ENCODE results near the gene LSM12.
"Not testable (repeated sequence)": the region's sequence is repeated elsewhere in the genome, so short reads cannot be mapped to it uniquely, and the experiment has no call there.

LSM12 gene

DNA sequence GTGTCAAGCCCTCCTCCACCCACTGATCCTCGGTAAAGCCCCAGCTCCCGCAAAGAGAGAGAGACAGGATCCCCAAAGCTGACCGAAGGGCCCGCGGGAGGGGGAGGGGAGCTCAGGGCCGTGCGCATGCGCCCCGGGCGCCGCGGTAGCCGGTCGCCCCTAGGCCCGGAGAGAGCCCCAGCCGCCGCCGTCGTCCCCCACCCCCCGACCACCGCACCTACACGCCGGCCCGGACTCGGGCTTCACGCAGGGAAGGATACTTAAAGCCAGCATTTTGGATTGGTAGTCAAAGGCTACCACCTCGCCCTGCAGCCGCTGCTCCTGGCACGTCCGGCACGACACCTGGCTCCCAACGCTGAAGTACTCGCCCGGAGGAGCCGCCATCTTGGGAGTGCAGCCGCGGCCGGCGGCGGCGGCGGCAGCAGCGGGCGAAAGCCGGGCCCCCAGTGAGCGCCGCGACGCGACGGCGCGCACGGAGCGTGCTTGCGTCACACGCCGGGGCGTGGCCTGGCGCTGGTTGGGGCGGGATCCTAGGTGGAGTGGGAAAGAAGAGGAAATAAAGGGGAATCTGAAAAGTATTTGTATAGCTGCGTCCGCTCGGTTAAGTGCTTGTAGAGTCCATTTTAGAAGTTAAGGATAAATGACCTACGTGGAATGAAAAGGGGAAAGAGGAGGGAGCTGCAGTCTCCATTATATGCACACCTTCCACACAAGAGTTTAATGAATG is at the start of gene LSM12:
Gene LSM12, minus strand, starts transcription at position 468 of the 727 bp plus-strand sequence. Its CDS starts 84 bp downstream, at position 384.
- DNase-seq: peak; percentile 96 to 98 (median 97)

DNA sequence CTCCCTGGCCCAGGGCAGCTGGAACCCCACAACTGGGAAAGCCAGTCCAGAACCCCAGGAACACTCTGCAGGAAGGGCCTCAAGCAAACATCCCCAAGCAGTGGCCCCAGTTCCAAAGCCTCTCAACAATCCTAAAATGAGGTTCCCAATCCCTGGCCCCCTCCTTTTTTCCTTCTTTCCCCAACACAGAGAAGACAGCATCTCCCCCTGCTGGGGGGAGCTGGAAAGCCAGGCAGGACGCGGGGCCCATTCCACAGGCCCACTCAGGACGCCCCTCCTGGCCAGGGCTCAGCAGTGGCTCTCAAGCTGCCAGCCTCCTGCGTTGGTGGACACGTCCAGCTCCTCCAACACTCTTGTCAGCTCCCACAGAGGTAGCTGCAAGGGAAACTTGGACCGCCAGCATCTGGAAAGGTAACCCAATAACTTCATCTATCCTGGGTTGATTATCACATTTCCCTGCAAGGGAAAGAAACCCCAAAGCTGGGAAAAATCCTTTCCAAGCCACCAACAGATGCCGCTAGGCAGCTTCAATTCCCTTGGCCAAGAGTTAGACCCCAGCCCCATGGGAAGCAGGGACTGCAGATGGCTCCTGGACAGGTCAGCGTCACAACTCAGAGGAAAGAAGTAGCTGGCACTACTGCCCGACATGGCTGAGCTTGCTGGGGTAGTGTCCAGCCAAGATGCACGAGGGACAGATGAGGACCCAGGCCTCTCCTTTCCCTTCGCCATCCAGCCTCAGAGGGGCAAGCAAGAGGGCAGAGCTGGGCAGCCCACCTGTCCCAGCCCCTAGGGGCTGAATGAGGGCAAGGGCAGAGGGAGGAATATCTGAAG is 49.3 kb upstream of the LSM12 start:
- DNase-seq: peak; percentile 57 to 73 (median 57)

DNA sequence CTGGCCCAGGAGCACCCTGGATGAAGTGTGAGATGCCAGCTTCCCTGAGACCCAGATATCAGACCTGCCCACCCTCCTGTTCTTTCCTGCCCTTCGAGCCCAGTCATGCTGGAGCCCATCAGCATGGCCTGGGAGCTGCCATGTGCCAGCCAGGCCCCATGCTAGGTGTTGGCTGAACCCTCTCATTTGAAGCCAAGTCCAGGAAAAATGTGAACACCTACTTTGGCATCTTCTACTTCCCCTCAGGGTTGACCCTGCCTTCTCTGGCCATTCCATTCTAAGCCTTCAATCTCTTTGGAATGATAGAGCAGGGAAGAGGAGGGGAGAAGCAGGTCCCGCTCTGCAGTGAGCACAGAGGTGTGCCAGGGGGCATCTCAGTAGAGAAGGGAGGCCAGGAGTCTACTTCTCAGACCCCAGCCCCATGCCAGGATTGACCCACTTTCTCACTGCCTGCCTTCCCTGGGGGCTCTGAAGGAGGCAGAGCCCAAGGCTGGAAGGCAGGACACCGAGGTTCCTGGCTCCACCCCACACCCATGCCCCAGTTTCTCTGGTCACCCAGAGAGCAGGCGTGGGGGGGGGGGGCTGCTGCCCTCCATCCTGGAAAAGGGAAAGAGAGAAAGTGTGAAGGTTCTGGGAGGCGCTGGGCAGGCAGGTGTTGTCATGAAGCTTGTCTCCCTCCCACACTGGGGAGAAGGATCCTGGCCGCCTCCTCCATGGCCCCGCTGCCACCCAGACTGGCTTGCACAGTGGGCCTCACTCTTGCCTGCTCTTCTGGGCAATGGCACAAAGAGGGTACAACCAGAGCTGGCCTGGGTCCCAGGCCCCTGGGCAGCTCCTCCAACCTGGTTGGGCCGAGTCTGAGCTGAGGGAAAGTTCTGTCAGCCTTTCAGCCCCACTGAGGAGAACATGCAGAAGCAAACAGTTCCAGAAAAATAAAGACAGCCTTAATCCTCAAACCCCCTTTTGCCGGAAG is 47.7 kb upstream of the LSM12 start:
- no peak for DNase-seq

DNA sequence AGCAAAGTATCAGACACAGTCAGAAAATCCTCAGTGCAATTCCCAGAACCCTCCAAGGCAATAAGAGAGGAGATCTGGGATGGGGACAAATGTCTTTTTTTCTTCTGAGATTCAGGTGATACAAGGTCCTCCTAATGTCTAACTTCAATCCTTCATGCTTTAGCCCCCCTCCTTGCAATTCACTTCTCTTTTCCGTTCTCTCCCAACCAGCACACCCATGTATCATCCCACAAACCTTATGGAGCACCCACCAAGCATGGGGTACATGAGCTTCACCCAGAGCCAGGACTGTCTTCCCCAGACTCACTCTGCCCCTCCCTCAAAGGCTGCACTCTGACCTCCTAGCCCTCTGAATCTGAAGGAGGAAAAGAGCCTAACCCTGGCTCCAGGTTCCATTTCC is 46.9 kb upstream of the LSM12 start:
- no peak for DNase-seq

DNA sequence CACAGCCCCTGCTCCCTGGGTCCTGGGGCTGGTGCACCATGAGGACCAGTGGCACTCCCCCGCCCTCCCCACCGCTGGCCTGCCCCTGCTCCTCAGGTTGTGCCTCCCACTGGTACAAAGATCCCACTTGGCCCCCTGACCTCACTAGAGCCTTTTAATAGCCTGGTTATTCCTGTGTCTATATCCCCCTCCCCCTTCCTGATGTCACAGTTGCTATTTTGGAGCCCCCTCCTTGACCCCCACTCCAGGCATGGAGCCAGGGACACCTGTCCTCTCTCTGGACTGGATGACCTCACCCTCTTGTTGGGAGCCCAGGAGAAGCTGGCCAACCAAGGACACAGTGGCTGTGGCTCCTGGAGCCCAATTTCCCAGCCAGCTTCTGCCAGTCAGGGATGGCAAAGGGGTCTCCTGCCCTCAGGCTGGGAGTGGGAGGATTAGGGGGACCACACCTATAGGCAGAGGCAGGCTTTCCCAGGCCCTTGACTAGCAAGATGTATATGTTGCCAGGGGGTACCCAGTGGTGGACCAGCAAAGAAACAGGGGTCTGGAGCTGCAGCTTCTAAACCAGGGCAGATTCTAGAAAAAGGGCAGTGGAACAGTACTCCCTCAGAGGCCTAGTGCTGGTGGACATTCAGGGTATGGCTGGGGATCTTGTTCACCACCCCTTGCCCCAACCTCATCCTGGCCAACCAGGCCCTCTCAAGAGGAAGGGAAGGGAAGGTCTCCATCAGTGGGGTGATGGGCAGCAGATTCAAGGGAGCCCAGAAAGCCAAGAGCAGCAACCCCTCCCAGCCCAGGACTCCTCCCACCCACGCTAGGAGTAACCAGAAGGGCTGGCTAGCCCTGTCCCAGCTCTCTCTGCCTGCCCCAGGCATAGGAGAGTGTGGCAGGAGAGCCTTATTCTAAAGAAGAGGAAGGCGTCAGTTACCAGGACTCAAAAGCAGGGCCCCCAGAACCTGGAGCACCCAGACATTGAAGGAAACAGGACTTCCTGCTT is 46.1 kb upstream of the LSM12 start:
- DNase-seq: no peak

DNA sequence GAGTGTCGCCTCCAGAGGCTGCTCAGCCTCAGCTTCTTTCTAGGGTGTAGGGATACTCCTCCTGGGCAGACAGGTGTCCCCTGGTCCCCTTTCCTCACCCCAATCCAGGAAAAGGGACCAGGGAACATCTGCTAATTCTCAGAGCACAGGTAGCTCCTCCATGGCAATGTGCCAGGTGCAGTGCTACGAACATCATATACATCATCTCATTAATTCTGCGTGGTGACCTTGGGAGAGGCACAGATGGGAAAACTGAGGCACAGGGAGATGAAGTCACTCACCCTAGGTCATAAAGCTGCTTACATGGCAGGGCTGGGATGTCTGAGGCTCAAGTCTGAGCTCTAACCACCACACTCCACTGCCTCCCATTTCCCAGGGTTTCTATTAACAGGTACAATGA is 45.3 kb upstream of the LSM12 start:
- DNase-seq: no peak

DNA sequence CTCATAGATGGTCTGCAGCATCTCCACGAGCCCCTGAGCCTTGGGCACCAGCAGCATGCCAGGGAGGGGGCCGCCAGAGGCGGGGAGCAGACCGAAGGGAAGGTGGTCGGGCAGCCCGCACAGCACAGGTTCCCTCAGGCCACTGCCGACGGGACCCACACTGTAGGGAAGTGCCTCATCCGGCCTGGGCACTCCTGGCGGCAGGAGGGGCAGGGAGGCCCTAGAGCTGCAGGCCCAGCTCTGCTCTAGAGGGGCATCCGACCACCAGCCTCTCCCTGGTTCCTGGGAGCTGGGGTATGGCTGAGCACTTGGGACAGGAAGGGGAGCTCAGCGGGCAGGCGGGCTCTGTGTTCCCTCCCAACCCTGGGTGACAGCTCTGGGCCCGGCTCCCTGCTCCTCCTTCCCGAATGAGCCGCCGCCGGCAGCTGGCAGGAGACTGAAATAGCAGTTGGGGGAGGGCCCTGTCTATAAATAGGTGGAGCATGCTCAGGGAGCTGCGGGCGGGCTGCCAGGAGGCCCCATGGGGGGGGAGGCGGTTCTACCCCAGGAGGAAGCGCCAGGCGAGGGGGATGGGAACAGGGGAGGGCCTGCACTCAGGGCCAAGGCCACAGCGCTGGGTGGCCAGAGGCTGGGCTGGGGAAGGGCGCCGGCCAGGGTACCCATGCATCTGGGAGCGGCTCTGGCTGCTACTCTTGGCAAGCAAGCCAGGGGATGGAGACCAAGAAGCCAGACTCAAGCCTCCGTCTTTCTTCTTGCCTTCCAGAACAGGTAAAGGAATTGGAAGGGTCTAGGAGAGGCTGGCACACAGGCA is 44.6 kb upstream of the LSM12 start:
- peak; percentile 82 to 91 (median 84) for DNase-seq

DNA sequence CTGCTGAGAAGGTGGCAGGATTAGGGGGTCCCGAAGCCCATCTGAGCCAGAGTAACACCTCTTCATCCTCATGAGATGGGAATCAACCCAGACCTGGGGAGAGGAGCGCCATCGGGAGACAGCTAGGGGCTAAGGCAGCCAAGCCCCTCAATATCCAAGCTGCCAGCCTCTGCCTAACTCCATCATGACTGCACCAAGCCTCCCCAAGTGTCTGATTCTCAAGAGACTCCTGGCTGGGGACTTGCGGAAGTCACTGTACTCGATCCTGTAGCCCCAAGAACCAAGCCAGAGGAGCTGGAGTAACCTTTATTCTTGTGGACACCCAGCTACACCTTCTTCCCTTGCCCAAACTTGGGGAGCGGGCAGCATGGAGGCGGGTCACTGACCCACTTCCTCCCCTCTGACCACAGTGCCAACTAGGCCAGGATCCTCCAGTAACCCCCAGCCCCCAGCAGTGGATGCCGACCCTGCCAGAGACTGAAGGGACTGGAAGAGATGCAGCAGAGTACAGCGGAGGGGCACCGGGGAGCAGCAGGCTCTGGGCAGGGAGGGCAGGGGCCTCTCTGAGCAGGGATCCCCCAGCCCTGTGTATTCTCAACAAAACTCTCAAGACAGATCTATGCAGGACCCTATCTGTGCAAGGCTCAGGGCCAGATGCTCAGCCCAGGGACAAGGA is 43.7 kb upstream of the LSM12 start:
- no peak for DNase-seq

DNA sequence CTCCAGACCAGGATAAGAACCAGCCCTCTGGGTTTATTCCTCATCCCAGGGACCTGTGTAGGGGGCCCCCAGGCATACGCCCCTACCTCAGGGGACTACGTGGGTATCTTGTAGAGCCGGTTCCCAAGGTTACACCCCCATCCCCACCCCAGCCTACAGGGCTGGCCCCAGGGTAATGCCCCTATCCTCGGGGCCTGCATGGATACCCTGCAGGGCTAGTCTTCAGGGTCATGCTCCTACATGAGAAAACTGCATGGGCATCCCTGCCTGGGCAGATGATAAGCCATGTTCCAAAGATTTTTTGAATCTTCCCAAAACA is 42.8 kb upstream of the LSM12 start:
- DNase-seq: no peak

- no peak for DNase-seq
Observed at GRCh38 chr17:44108440-44109311, 42.2 kb upstream of the LSM12 start.

GRCh38 chr17:44106801-44107200 is 40.3 kb upstream of the LSM12 start:
- DNase-seq: no peak

DNA sequence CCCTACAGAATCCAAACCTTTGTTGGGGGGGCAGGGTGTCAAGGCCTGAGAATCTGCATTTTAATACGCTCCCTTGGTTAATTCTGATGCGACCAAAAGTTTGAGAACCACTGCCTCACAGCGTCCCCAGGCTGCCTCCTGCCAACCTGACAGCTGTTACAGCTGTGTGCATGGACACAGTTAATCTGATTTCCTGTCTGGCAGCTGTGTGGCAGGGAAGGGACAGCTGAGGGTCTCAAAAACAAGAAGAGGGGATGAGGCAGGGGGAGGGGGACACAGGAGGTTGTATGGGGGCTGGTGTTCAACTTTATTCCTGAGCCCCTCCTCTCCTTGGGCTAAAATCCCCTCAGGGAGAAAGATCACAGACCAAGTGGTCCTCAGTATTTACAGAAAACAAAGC is 39.5 kb upstream of the LSM12 start:
- DNase-seq: no peak

- no peak for DNase-seq
Observed at GRCh38 chr17:44105483-44105882, 39.0 kb upstream of the LSM12 start.

- DNase-seq: no peak
Observed at GRCh38 chr17:44102849-44103622, 36.6 kb upstream of the LSM12 start.

DNA sequence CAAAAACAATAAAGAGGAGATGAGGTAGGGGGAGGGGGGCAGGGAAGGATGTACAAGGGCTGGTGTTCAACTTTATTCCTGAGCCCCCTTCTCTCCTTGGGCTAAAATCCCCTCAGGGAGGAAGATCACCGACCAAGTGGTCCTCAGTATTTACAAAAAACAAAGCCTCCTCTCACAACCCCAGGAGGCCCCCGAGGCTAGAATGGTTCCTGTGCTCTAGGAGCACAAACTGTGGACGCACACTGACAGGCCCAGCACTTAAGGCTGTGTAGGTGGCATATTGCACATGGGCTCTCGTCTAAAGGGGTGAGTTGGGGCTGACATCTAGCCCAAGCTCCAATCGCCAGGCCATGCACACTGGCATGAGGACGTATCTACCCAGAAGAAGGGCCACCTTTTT is 35.4 kb upstream of the LSM12 start:
- DNase-seq: not testable (repeated sequence)

GRCh38 chr17:44097110-44097958 is 30.9 kb upstream of the LSM12 start:
- no peak for DNase-seq
